GM18909 (cell line): ENCODE results near the gene ZC3H11A.
"Not testable (repeated sequence)": the region's sequence is repeated elsewhere in the genome, so short reads cannot be mapped to it uniquely, and the experiment has no call there.

Source experiments
- ATAC-seq: cut with Tn5 transposase; IDR thresholded peaks from one replicate; pipeline ENCODE4 v1.9.1; 2021; ENCODE audit warnings: mild to moderate bottlenecking; ENCODE audit not compliant: unreplicated experiment, poor library complexity

The ZC3H11A gene

GRCh38 chr1:203829247-203829646, 33.8 kb downstream of the ZC3H11A start:
- ATAC-seq, result not testable (repeated sequence)

GRCh38 chr1:203835476-203835875, 40.1 kb downstream of the ZC3H11A start:
- no peak for ATAC-seq

- no peak for ATAC-seq
These were observed 43.7 kb downstream of the ZC3H11A start for GRCh38 chr1:203839081-203839480.

- ATAC-seq, result no peak
These were observed 44.9 kb downstream of the ZC3H11A start for GRCh38 chr1:203840208-203840808.

GRCh38 chr1:203842559-203842876, 47.1 kb downstream of the ZC3H11A start:
- no peak for ATAC-seq

- no peak for ATAC-seq
These were observed 48.0 kb downstream of the ZC3H11A start for GRCh38 chr1:203843435-203843834.
